Smooth muscle cell of the brain vasculature (primary cell): Measurements from ENCODE around the gene UNC5B.

Experiments used
- DNase-seq: peaks from one replicate; pipeline ENCODE4 v3.0.0-alpha.2; 2012; ENCODE audit warnings: low read depth, low spot score

Gene UNC5B

DNA sequence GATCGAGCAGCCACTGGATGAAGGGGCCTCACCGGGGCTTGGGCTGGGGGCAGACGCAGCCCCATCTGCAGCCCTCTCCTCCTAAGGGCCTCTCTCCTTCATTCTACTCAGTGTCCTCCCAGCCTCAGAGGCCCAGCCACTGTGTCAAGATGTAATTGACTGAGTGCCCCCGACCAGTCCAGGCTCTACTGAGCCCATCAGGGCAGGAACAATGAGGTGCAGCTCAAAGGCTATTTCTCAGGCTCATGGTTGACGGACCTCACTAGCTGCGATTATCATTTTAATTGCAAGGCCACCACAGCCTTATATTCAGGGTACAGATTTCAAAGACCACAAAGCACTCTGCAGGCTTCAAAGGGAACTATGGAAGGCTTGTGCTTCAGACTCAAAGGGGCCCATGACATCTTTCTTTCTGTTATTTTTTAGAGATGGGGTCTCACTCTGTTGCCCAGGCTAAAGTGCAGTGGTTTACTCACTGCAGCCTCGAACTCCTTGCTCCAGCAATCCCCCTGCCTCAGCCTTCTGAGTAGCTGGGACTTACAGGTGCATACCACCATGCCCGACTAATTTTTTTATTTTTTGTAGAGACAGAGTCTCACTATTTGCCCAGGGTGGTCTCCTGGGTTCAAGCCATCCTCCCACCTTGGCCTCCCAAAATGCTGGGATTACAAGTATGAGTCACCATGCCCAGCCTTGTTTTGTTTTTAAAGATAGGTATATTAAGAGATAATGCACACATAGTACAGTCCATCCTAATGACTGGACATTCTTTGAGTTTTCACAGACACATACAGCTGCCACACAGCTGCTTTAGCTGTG is 130.4 kb downstream of the UNC5B start:
- DNase-seq, result no peak

DNA sequence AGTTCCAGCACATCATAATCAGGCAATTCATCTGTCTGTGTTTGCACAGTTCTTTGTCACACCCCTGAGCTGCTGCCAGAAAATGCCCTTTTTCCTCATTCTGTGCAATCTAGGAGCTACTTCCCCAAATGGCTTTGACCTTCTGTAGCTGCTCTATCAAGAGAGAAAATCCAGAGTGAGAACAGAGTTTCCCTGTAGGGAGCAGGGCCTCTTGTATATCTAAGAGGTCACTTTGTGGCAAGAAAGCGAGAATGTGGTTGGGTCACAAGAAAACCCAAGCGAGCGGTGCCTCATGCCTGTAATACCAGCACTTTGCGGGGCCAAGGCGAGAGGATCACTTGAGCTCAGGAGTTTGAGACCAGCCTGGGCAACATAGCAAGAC is 131.0 kb downstream of the UNC5B start:
- DNase-seq, result no peak

DNA sequence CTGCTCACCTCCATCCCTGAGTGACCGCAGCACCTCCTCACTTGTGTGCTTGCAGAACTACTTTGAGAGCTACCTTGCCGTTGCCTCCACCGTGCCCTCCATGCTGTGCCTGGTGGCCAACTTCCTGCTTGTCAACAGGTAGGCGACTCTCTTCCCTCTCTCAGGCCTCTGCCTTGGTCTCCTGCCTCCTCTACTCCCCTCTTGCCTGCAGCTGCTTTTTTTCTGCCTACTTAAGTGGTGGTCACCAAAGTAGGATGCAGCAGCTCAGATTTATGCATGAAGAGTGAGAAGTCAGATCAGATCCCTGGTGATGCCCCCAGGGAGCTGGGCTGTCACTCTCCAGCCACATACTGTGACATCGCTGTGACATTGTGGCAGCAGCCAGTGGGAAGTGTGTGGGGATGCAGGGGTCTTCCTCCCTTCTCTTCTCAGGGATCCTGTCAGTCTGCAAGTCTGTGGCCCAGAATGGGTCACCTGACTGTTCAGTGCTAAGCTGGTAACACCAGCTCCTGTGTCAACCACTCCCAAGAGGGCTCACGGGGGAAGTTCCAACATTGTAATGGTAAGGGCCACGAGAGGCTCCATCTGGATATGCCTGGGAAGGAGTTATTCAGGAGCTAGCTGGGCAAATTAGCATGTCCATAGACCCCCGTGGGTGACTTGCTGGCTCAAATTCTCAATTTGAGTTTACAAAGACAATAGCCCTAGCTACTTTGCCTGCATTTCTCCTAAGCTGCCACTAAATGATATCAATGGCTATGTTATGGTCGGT is 132.0 kb downstream of the UNC5B start:
- DNase-seq, result no peak

DNA sequence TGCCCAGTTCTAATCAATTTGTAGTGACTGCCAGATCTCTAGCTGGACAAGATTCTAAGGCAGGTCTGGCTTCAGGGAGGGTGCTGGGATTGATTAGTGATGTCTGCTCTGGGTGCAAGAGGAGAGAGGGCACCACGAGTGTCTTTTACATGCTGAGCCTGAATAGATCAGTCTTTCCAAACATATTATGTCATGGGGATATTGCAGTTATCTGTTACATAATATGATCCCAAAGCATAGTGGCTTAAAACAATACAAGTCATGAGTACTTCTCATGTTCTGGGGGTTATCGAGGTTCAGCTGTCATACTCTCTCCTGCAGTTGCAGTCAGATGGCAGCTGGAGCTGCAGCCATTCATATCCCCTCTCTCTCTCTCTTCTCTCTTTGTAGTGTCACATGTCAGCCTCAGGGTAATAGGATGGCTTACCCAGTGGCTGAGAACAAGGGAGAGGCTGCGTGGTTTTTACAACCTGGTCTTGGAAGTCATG is 132.7 kb downstream of the UNC5B start:
- no peak for DNase-seq

DNA sequence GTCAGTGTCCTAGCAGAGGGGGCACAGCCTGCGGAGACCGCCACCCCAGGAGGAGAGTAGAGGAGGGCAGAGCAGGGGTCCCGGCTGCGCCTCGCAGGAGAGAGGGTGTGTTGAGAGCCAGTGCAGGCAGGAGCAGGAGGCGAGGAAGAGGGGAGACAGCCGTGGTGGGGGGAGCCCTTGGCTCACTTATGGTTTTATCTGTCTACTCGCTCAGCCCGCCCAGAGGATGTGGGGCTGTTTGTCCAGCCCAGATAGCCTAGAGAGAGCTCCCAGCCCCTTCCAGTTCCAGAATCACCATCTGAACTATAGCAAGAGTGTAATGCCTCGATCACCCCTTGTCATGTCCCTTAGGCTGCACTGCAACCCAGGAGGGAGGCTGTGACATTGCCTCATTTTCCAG is 133.3 kb downstream of the UNC5B start:
- DNase-seq, result no peak

DNA sequence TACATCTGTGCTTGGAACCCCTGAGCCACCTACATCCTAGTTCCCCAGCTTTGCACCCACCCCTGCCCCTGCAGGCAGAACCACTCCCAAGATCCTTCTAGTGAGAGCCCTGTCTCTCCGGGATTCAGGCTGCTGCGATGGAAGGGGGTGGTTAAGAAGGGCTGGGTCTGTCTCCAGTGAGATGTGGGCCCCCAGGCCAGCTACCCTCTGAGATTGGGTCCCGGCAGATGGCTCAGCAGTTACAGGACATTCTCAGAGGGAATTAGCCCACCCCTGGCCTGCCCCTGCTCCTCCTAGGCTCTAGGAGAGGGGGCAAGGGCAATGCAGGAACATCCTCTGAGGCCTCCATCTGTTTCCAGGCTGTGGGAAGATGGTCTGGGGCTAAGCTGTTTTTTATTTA is 134.4 kb downstream of the UNC5B start:
- no peak for DNase-seq

DNA sequence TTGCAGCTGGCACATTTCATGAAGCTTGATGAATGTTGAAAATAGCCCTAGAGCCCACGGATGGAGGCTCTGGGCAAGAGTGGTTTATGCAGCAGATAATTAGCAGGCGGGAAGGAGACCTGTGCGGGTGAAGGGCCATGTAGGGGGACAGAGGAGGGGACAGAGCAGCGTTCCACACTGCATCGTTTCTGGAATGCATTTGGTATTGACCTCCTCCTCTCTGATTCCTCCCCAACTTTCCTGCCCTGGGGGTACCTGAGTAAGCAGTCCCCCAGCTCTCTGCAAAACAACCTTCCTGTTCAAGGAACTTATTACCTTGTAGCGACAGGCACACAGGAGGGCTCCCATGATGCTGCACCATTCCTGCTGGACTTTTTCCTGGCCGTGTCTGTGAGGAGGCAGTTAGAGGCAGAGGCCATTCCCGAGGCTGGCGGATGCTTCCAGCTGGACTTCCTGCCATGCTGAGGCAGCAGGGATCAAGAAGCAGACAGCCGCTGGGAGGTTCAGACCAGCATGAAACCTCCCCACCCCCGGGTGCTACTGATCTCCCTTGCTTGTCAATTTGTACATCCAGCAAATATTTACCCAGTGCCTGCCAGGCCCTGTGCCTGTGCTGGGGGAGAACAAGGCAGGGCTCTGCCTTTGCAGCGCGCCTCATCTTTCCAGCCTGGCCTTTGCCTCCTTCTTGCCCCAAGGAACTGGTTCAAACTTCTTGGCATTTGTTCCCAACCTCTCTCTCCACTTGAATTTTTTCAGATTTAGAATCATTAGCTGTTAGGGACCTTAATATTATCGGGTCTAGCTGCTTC is 135.4 kb downstream of the UNC5B start:
- DNase-seq, result no peak

DNA sequence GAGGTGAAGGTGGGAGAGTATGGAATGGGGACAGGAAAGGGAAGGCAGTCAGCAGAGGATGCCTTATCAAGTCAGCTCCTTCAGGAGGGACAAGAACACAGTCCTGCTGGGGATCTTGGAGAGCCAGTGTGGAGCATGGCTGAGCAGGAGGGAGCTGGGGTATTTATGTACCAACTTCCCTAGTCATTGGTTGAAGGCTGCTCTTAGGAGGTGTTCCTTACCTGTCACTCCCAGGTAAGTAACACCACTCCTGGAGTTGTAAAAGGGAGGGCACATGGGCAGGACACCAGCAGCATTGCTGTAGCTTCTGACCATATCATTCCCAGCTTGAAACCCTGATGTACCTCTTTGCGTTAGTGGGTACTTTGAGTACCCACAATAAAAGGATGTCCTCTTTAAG is 136.5 kb downstream of the UNC5B start:
- DNase-seq, result no peak

DNA sequence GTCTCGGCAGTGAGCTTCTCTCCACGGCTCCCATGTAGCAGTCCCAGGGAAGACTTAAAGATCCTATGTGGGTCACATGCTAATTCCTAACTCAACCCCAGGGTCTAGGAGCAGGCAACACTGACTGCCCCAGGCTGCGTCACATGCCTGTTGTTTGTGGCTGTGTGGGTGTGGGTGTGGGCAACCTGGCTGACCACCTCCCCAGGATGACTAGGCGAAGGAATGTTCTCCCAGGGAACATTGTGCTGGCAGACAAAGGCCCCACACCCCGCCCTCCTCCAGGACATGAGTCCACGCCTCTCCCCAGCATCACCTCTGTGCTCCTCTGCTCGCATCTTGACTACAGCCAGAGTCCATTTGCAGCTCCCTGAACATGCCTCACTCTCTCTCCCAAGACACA is 137.0 kb downstream of the UNC5B start:
- DNase-seq, result no peak

DNA sequence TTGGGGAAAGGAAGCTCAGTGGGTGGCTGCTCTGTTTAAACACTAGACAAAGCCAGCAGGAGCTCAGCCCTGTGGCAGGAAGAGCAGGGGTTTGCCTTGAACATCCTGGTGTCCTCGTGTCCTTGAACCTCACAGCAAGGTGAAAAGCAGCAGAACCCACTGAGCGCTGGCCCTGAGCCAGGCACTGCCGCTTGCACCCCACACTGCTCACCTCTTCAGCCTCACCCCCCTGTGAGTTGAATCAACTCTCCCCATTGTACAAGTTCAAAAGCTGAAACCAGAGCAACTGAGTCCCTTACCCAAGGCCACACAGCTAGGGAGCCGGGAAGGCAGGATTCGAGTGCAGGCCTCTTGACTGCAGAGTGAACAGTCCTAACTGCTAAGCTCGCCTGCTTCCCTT is 138.7 kb downstream of the UNC5B start:
- DNase-seq, result no peak

DNA sequence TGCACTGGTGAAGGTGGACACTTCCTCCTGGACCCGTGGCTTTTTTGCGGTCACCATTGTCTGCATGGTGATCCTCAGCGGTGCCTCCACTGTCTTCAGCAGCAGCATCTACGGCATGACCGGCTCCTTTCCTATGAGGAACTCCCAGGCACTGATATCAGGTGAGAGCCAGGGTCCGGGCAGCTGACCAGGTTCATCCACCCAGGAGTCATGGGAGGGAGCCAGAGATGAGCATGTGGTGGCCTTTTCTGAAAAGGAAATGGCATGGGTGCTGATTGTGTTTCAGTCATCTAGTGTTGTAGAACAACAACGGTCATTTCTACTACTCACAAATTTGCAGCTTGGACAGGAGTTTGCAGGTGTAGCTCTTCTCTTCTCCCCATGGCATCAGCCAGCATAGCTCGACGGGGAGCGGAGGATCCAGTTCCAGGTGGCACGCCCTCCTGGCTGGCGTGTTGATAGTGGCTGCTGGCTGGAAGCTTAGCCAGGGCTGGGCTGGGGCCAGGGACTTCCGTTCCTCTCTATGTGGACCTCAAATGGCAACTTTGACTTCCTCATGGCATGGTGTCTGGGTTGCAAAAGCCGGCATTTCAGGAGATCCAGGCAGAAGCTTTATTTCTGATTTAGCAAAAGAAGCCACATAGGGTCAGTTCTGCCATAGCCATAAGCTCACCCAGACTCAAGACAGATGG is 139.4 kb downstream of the UNC5B start:
- no peak for DNase-seq
